ENCODE results near the gene AHNAK. TPM values are rescaled to one million over a fixed set of nuclear protein-coding genes. Genes with fewer than 3 reads are reported as not detected.
A peak's percentile ranks its signal among the peaks of the same experiment; 100 is the strongest.

Gene AHNAK
- total RNA-seq, 2 donors from 2014 or later: 692 to 863 TPM

- Mint-ChIP-seq H3K36me3 (ENCODE audit: low read depth) (no peaks in the 10 kb centered on the region), H3K4me3 (no peak overlapping the region), H3K4me1 (peaks cover 13% of the 10 kb centered on the region), H3K27ac (no peak overlapping the region), H3K27me3 (no peaks in the 10 kb centered on the region)
- DNase-seq (no peak), ATAC-seq (no peak)
- no peaks in the 10 kb centered on the region for H3K9me3 ChIP-seq (ENCODE audit: control insufficient read depth, low read length, poor library complexity, severe bottlenecking)
Measured at GRCh38 chr11:62439785-62440602, 106.6 kb downstream of the AHNAK start.

GRCh38 chr11:62438641-62439040 lies 108.0 kb downstream of the AHNAK start:
- H3K4me1 Mint-ChIP-seq: peaks cover 11% of the 10 kb centered on the region
- no peaks in the 10 kb centered on the region for H3K27me3 Mint-ChIP-seq
- DNase-seq: no peak
- no peaks in the 10 kb centered on the region for H3K9me3 ChIP-seq (ENCODE audit: control insufficient read depth, low read length, poor library complexity, severe bottlenecking)
- no peaks in the 10 kb centered on the region for H3K36me3 Mint-ChIP-seq (ENCODE audit: low read depth)
- no peak overlapping the region for H3K4me3 Mint-ChIP-seq
- ATAC-seq: no peak
- H3K27ac Mint-ChIP-seq: no peak overlapping the region

GRCh38 chr11:62437616-62438015 lies 109.0 kb downstream of the AHNAK start:
- Mint-ChIP-seq H3K36me3 (ENCODE audit: low read depth) (no peaks in the 10 kb centered on the region), H3K27me3 (no peaks in the 10 kb centered on the region), H3K4me3 (no peak overlapping the region), H3K27ac (no peak overlapping the region), H3K4me1 (peaks cover 9% of the 10 kb centered on the region)
- no peaks in the 10 kb centered on the region for H3K9me3 ChIP-seq (ENCODE audit: control insufficient read depth, low read length, poor library complexity, severe bottlenecking)
- DNase-seq (no peak), ATAC-seq (no peak)

GRCh38 chr11:62435846-62436660 lies 110.6 kb downstream of the AHNAK start:
- Mint-ChIP-seq H3K27me3 (no peaks in the 10 kb centered on the region), H3K27ac (no peak overlapping the region), H3K4me3 (no peak overlapping the region), H3K36me3 (ENCODE audit: low read depth) (no peaks in the 10 kb centered on the region), H3K4me1 (peaks cover 15% of the 10 kb centered on the region)
- DNase-seq (no peak), ATAC-seq (no peak)
- H3K9me3 ChIP-seq (ENCODE audit: control insufficient read depth, low read length, poor library complexity, severe bottlenecking): no peaks in the 10 kb centered on the region

GRCh38 chr11:62433904-62434276 lies 112.7 kb downstream of the AHNAK start:
- Mint-ChIP-seq H3K36me3 (ENCODE audit: low read depth) (peaks cover 2% of the 10 kb centered on the region), H3K4me1 (peaks cover 19% of the 10 kb centered on the region), H3K27ac (no peak overlapping the region), H3K4me3 (no peak overlapping the region), H3K27me3 (no peaks in the 10 kb centered on the region)
- ATAC-seq (no peak), DNase-seq (no peak)
- no peaks in the 10 kb centered on the region for H3K9me3 ChIP-seq (ENCODE audit: control insufficient read depth, low read length, poor library complexity, severe bottlenecking)

GRCh38 chr11:62433141-62433903 lies 113.3 kb downstream of the AHNAK start:
- Mint-ChIP-seq H3K27me3 (no peaks in the 10 kb centered on the region), H3K4me1 (peaks cover 19% of the 10 kb centered on the region), H3K4me3 (no peak overlapping the region), H3K36me3 (ENCODE audit: low read depth) (peaks cover 2% of the 10 kb centered on the region), H3K27ac (no peak overlapping the region)
- H3K9me3 ChIP-seq (ENCODE audit: control insufficient read depth, low read length, poor library complexity, severe bottlenecking): no peaks in the 10 kb centered on the region
- DNase-seq (no peak), ATAC-seq (no peak)

GRCh38 chr11:62432695-62433094 lies 113.9 kb downstream of the AHNAK start:
- peaks cover 20% of the 10 kb centered on the region for H3K4me1 Mint-ChIP-seq
- no peak overlapping the region for H3K4me3 Mint-ChIP-seq
- H3K9me3 ChIP-seq (ENCODE audit: control insufficient read depth, low read length, poor library complexity, severe bottlenecking): no peaks in the 10 kb centered on the region
- no peaks in the 10 kb centered on the region for H3K27me3 Mint-ChIP-seq
- H3K36me3 Mint-ChIP-seq (ENCODE audit: low read depth): peaks cover 2% of the 10 kb centered on the region
- DNase-seq (no peak), ATAC-seq (no peak)
- no peak overlapping the region for H3K27ac Mint-ChIP-seq

GRCh38 chr11:62431171-62431901 lies 115.3 kb downstream of the AHNAK start:
- peaks cover 27% of the 10 kb centered on the region for H3K4me1 Mint-ChIP-seq
- no peaks in the 10 kb centered on the region for H3K27me3 Mint-ChIP-seq
- no peak for ATAC-seq
- H3K9me3 ChIP-seq (ENCODE audit: control insufficient read depth, low read length, poor library complexity, severe bottlenecking): no peaks in the 10 kb centered on the region
- H3K4me3 Mint-ChIP-seq: no peak overlapping the region
- DNase-seq: no peak
- no peak overlapping the region for H3K27ac Mint-ChIP-seq
- H3K36me3 Mint-ChIP-seq (ENCODE audit: low read depth): peaks cover 2% of the 10 kb centered on the region

- Mint-ChIP-seq H3K36me3 (ENCODE audit: low read depth) (peaks cover 2% of the 10 kb centered on the region), H3K4me3 (no peak overlapping the region), H3K4me1 (peaks cover 24% of the 10 kb centered on the region), H3K27ac (no peak overlapping the region), H3K27me3 (no peaks in the 10 kb centered on the region)
- H3K9me3 ChIP-seq (ENCODE audit: control insufficient read depth, low read length, poor library complexity, severe bottlenecking): no peaks in the 10 kb centered on the region
- no peak for ATAC-seq
- DNase-seq: no peak
Measured at GRCh38 chr11:62430425-62430824, 116.2 kb downstream of the AHNAK start.

- Mint-ChIP-seq H3K4me1 (peaks cover 26% of the 10 kb centered on the region), H3K4me3 (no peak overlapping the region), H3K27me3 (no peaks in the 10 kb centered on the region), H3K27ac (no peak overlapping the region), H3K36me3 (ENCODE audit: low read depth) (peaks cover 2% of the 10 kb centered on the region)
- no peak for DNase-seq
- no peak for ATAC-seq
- H3K9me3 ChIP-seq (ENCODE audit: control insufficient read depth, low read length, poor library complexity, severe bottlenecking): no peaks in the 10 kb centered on the region
Measured at GRCh38 chr11:62428871-62429560, 117.6 kb downstream of the AHNAK start.

GRCh38 chr11:62427630-62428233 lies 118.9 kb downstream of the AHNAK start:
- Mint-ChIP-seq H3K4me1 (peaks cover 26% of the 10 kb centered on the region), H3K27ac (peak overlapping the region; percentile 71), H3K27me3 (no peaks in the 10 kb centered on the region), H3K4me3 (peak overlapping the region; percentile 21), H3K36me3 (ENCODE audit: low read depth) (peaks cover 2% of the 10 kb centered on the region)
- DNase-seq (no peak), ATAC-seq (no peak)
- no peaks in the 10 kb centered on the region for H3K9me3 ChIP-seq (ENCODE audit: control insufficient read depth, low read length, poor library complexity, severe bottlenecking)

GRCh38 chr11:62423012-62423411 lies 123.6 kb downstream of the AHNAK start:
- H3K36me3 Mint-ChIP-seq (ENCODE audit: low read depth): no peaks in the 10 kb centered on the region
- H3K27me3 Mint-ChIP-seq: no peaks in the 10 kb centered on the region
- no peak for DNase-seq
- peaks cover 14% of the 10 kb centered on the region for H3K4me1 Mint-ChIP-seq
- no peak overlapping the region for H3K4me3 Mint-ChIP-seq
- no peak overlapping the region for H3K27ac Mint-ChIP-seq
- ATAC-seq: no peak
- H3K9me3 ChIP-seq (ENCODE audit: control insufficient read depth, low read length, poor library complexity, severe bottlenecking): no peaks in the 10 kb centered on the region

Data from T-helper 17 cell (primary cell).